CD4-positive, alpha-beta T cell (primary cell): ENCODE results near the gene MACROD2. TPM values are rescaled to one million over a fixed set of nuclear protein-coding genes. Genes with fewer than 3 reads are reported as not detected.

Experiments used
- ATAC-seq: fragments of 200-7000 bp; cut with Tn5 transposase; one replicate; pipeline ENCODE4 v1.10.0; 2022; ENCODE audit warnings: mild to moderate bottlenecking; ENCODE audit not compliant: poor library complexity
- CTCF ChIA-PET: fragments of 350-600 bp; sonication (Branson Sonifier 250); formaldehyde crosslinking; loops from one replicate; lab custom pipeline; 2021; ENCODE audit warnings: antibody characterized with exemption, inconsistent platforms; lab: Charles Lee
- POLR2A ChIA-PET: fragments of 350-600 bp; sonication (Branson Sonifier 250); formaldehyde crosslinking; loops from one replicate; lab custom pipeline; 2021; ENCODE audit warnings: antibody characterized with exemption, inconsistent platforms; lab: Charles Lee
- DNase-seq, 14 experiments: peaks; one replicate each; pipeline ENCODE4 v3.0.0-alpha.2; 2013 to 2020; ENCODE audit warnings: mixed read lengths in 2 of 14
- H3K27ac ChIP-seq, 2 donors: one replicate each; pipeline versions ENCODE4 v1.5.1 to v1.7.0; 2013; ENCODE audit warnings: low read length in 2 of 2, low read depth in 1 of 2, mild to moderate bottlenecking in 1 of 2
- H3K27me3 ChIP-seq, 2 experiments: 1 replicate in 1 of 2; 2 replicates in 1 of 2; pipeline versions ENCODE4 v1.6.1 to v1.7.0; 2013; ENCODE audit warnings: low read length in 2 of 2, control low read depth in 1 of 2, mild to moderate bottlenecking in 1 of 2, moderate library complexity in 1 of 2; ENCODE audit not compliant: insufficient read depth in 2 of 2, control insufficient read depth in 1 of 2
- H3K36me3 ChIP-seq: one replicate; pipeline ENCODE4 v1.6.1; 2013; ENCODE audit warnings: low read length, control low read depth; ENCODE audit not compliant: insufficient read depth
- H3K4me1 ChIP-seq: one replicate; pipeline ENCODE4 v1.6.1; 2013; ENCODE audit warnings: low read length, control low read depth; ENCODE audit not compliant: insufficient read depth
- H3K4me3 ChIP-seq: one replicate; pipeline ENCODE4 v1.5.1; 2013; ENCODE audit warnings: mild to moderate bottlenecking, low read length, moderate library complexity
- H3K9me3 ChIP-seq, 2 experiments: 1 replicate in 1 of 2; 2 replicates in 1 of 2; pipeline versions ENCODE4 v1.6.1 to v1.7.0; 2013; ENCODE audit warnings: low read length in 2 of 2, mild to moderate bottlenecking in 2 of 2, control low read depth in 1 of 2, moderate library complexity in 1 of 2; ENCODE audit not compliant: control insufficient read depth in 1 of 2, insufficient read depth in 1 of 2
- H3K27ac Mint-ChIP-seq: one replicate; pipeline ENCODE4 v1.8.0; 2020; ENCODE audit warnings: mixed read lengths
- H3K27me3 Mint-ChIP-seq: one replicate; pipeline ENCODE4 v1.8.0; 2021; ENCODE audit warnings: mixed read lengths
- H3K36me3 Mint-ChIP-seq: one replicate; pipeline ENCODE4 v1.8.0; 2021; ENCODE audit warnings: low read depth, mixed read lengths
- H3K4me1 Mint-ChIP-seq: one replicate; pipeline ENCODE4 v1.8.0; 2021; ENCODE audit warnings: low read depth, mixed read lengths
- H3K4me3 Mint-ChIP-seq: one replicate; pipeline ENCODE4 v1.8.0; 2020; ENCODE audit warnings: mild to moderate bottlenecking, mixed read lengths
- H3K9me3 Mint-ChIP-seq: one replicate; pipeline ENCODE4 v1.8.0; 2020; ENCODE audit warnings: mixed read lengths
- CTCF ChIP-seq: fragments of 200-600 bp; IDR thresholded peaks from one replicate; pipeline ENCODE4 v1.8.0; 2022; ENCODE audit warnings: antibody characterized with exemption, mild to moderate bottlenecking
- intact Hi-C, 2 experiments: fragments of 100-400 bp; cut with DNase I in 1 of 2; cut with micrococcal nuclease in 1 of 2; formaldehyde crosslinking; loops; one replicate each; pipeline versions ENCODE4 v1.15.1 to v1.9.0; 2023 to 2025; cut with DNase I, micrococcal nuclease
- total RNA-seq, 174 experiments: library from RNA in 2 of 174; stranded (reverse) in 2 of 174; gene quantifications; one replicate each; pipeline ENCODE4 v1.2.3 and lab custom pipeline; 2021 to 2026

MACROD2 gene
- total RNA-seq, 2 experiments from 2014 or later, result not detected

GRCh38 chr20:14707865-14708596, 712.7 kb downstream of the MACROD2 start:
- no peak for TF ChIP-seq CTCF
- peaks cover 5% of the 10 kb centered on the region for H3K9me3 Mint-ChIP-seq
- H3K36me3 ChIP-seq, result no peaks in the 10 kb centered on the region
- no peaks in the 10 kb centered on the region for H3K36me3 Mint-ChIP-seq
- no peak overlapping the region for H3K27ac ChIP-seq
- CTCF ChIA-PET, result interaction anchor here (0.6 kb wide), 1 partner anchor 10 kb away, joined by 3 read pairs; no protein-coding TSS in a partner anchor
- H3K27me3 ChIP-seq, result no peaks in the 10 kb centered on the region
- H3K4me3 ChIP-seq, result no peak overlapping the region
- no peaks in the 10 kb centered on the region for H3K4me1 Mint-ChIP-seq
- ATAC-seq (no peak), DNase-seq (no peak)
- H3K9me3 ChIP-seq, result no peaks in the 10 kb centered on the region
- intact Hi-C loops, result no loop called here
- H3K27ac Mint-ChIP-seq, result no peak overlapping the region
- POLR2A ChIA-PET, result no interaction called here
- H3K4me3 Mint-ChIP-seq, result no peak overlapping the region
- no peaks in the 10 kb centered on the region for H3K4me1 ChIP-seq
- no peaks in the 10 kb centered on the region for H3K27me3 Mint-ChIP-seq

- H3K9me3 ChIP-seq, result peaks cover 0 to 3% of the 10 kb centered on the region in 2 experiments
- no peak for ATAC-seq
- no peak for TF ChIP-seq CTCF
- DNase-seq, result no peak
- no peak overlapping the region for H3K27ac Mint-ChIP-seq
- no peaks in the 10 kb centered on the region for H3K27me3 ChIP-seq
- peaks cover 8% of the 10 kb centered on the region for H3K9me3 Mint-ChIP-seq
- no peaks in the 10 kb centered on the region for H3K36me3 Mint-ChIP-seq
- no peaks in the 10 kb centered on the region for H3K4me1 Mint-ChIP-seq
- no peak overlapping the region for H3K4me3 ChIP-seq
- H3K4me1 ChIP-seq, result no peaks in the 10 kb centered on the region
- no peak overlapping the region for H3K27ac ChIP-seq
- intact Hi-C loops, result no loop called here
- H3K4me3 Mint-ChIP-seq, result no peak overlapping the region
- ChIA-PET CTCF (no interaction called here), POLR2A (no interaction called here)
- H3K27me3 Mint-ChIP-seq, result no peaks in the 10 kb centered on the region
- no peaks in the 10 kb centered on the region for H3K36me3 ChIP-seq
Measured at GRCh38 chr20:14709439-14709838, 714.1 kb downstream of the MACROD2 start.

GRCh38 chr20:14710951-14711350, 715.6 kb downstream of the MACROD2 start:
- intact Hi-C loops, result no loop called here
- no peaks in the 10 kb centered on the region for H3K27me3 ChIP-seq
- no peaks in the 10 kb centered on the region for H3K36me3 Mint-ChIP-seq
- POLR2A ChIA-PET, result no interaction called here
- H3K27me3 Mint-ChIP-seq, result no peaks in the 10 kb centered on the region
- H3K27ac ChIP-seq, result no peak overlapping the region
- no peaks in the 10 kb centered on the region for H3K36me3 ChIP-seq
- no peaks in the 10 kb centered on the region for H3K4me1 ChIP-seq
- peaks cover 8% of the 10 kb centered on the region for H3K9me3 Mint-ChIP-seq
- ATAC-seq (no peak), DNase-seq (no peak)
- no peak overlapping the region for H3K4me3 Mint-ChIP-seq
- TF ChIP-seq CTCF, result no peak
- no peak overlapping the region for H3K4me3 ChIP-seq
- peaks cover 0 to 3% of the 10 kb centered on the region in 2 experiments for H3K9me3 ChIP-seq
- CTCF ChIA-PET, result no interaction called here
- H3K27ac Mint-ChIP-seq, result no peak overlapping the region
- H3K4me1 Mint-ChIP-seq, result no peaks in the 10 kb centered on the region
